Measurements from ENCODE around the gene UBE2D4. TPM values are rescaled to one million over a fixed set of nuclear protein-coding genes. Genes with fewer than 3 reads are reported as not detected.
A peak's percentile ranks its signal among the peaks of the same experiment; 100 is the strongest.

The UBE2D4 gene
- total and polyA plus RNA-seq, 9 of the 15 experiments (the other 6 are each of a cell fraction or from before 2014, with no cell fraction given): 3.3 to 16.2 (median 7.5) TPM

GRCh38 chr7:43926798-43927123 is 525 bp downstream of the UBE2D4 start (continued):
- TF ChIP-seq FOXA3 (CRISPR knock-in tag; conservative IDR thresholded peaks at IDR 0.05 in 1 of 2, IDR thresholded peaks at IDR 0.05 in 1 of 2) (peak in 1 of 2 experiments; percentile 20; a peak in 1 of 4 replicates), CEBPG (CRISPR knock-in tag; IDR thresholded peaks at IDR 0.05) (peak; percentile 34; the same call in 1 of the 2 replicates), CEBPG (tag; conservative IDR thresholded peaks at IDR 0.05 in 1 of 2, IDR thresholded peaks at IDR 0.05 in 1 of 2) (no peak), ZNF12 (CRISPR knock-in tag; IDR thresholded peaks at IDR 0.05) (no peak), KLF13 (tag; IDR thresholded peaks at IDR 0.05; ENCODE audit: borderline replicate concordance, low read depth) (no peak), ZMIZ1 (IDR thresholded peaks at IDR 0.05; ENCODE audit: low read depth in 2 of 2, low read length in 2 of 2) (no peak), DIDO1 (tag; IDR thresholded peaks at IDR 0.05; ENCODE audit: low read depth) (no peak), TAF7 (tag; IDR thresholded peaks at IDR 0.05) (no peak), POLR2G (IDR thresholded peaks at IDR 0.05; ENCODE audit: low read depth, low read length) (no peak), CBFA2T2 (conservative IDR thresholded peaks at IDR 0.05) (no peak), PHB (CRISPR knock-in tag; IDR thresholded peaks at IDR 0.05) (no peak), THRB (CRISPR knock-in tag; conservative IDR thresholded peaks at IDR 0.05) (no peak)
- TF ChIP-seq, protein P1, sequence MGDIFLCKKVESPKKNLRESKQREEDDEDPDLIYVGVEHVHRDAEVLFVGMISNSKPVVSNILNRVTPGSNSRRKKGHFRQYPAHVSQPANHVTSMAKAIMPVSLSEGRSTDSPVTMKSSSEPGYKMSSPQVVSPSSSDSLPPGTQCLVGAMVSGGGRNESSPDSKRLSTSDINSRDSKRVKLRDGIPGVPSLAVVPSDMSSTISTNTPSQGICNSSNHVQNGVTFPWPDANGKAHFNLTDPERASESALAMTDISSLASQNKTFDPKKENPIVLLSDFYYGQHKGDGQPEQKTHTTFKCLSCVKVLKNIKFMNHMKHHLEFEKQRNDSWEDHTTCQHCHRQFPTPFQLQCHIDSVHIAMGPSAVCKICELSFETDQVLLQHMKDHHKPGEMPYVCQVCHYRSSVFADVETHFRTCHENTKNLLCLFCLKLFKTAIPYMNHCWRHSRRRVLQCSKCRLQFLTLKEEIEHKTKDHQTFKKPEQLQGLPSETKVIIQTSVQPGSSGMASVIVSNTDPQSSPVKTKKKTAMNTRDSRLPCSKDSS (IDR thresholded peaks at IDR 0.05; ENCODE audit: low read depth, partially characterized antibody): no peak
- TF ChIP-seq, protein P2, sequence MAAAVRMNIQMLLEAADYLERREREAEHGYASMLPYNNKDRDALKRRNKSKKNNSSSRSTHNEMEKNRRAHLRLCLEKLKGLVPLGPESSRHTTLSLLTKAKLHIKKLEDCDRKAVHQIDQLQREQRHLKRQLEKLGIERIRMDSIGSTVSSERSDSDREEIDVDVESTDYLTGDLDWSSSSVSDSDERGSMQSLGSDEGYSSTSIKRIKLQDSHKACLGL (CRISPR knock-in tag; IDR thresholded peaks at IDR 0.05; ENCODE audit: borderline replicate concordance, poor library complexity, severe bottlenecking): no peak
- TF ChIP-seq, protein P3, sequence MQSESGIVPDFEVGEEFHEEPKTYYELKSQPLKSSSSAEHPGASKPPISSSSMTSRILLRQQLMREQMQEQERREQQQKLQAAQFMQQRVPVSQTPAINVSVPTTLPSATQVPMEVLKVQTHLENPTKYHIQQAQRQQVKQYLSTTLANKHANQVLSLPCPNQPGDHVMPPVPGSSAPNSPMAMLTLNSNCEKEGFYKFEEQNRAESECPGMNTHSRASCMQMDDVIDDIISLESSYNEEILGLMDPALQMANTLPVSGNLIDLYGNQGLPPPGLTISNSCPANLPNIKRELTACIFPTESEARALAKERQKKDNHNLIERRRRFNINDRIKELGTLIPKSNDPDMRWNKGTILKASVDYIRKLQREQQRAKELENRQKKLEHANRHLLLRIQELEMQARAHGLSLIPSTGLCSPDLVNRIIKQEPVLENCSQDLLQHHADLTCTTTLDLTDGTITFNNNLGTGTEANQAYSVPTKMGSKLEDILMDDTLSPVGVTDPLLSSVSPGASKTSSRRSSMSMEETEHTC (IDR thresholded peaks at IDR 0.05): no peak
- TF ChIP-seq, protein P4, sequence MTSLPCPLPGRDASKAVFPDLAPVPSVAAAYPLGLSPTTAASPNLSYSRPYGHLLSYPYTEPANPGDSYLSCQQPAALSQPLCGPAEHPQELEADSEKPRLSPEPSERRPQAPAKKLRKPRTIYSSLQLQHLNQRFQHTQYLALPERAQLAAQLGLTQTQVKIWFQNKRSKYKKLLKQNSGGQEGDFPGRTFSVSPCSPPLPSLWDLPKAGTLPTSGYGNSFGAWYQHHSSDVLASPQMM (CRISPR knock-in tag; IDR thresholded peaks at IDR 0.05): no peak
- TF ChIP-seq, protein P5, sequence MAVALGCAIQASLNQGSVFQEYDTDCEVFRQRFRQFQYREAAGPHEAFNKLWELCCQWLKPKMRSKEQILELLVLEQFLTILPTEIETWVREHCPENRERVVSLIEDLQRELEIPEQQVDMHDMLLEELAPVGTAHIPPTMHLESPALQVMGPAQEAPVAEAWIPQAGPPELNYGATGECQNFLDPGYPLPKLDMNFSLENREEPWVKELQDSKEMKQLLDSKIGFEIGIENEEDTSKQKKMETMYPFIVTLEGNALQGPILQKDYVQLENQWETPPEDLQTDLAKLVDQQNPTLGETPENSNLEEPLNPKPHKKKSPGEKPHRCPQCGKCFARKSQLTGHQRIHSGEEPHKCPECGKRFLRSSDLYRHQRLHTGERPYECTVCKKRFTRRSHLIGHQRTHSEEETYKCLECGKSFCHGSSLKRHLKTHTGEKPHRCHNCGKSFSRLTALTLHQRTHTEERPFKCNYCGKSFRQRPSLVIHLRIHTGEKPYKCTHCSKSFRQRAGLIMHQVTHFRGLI (CRISPR knock-in tag; IDR thresholded peaks at IDR 0.05): no peak
